ENCODE data around the gene HNF1A.

Gene HNF1A

GRCh38 chr12:120997448-120997847, 19.1 kb downstream of the HNF1A start:
- no peak overlapping the region for H3K4me3 ChIP-seq (ENCODE audit: low read depth, low read length)
- TF ChIP-seq CTCF (IDR thresholded peaks at IDR 0.05; ENCODE audit: borderline replicate concordance, insufficient read depth, low read depth, low read length): no peak

GRCh38 chr12:120998435-120998834, 20.1 kb downstream of the HNF1A start:
- no peak for TF ChIP-seq CTCF (IDR thresholded peaks at IDR 0.05; ENCODE audit: borderline replicate concordance, insufficient read depth, low read depth, low read length)
- H3K4me3 ChIP-seq (ENCODE audit: low read depth, low read length): no peak overlapping the region

GRCh38 chr12:120999191-121000120, 21.1 kb downstream of the HNF1A start:
- H3K4me3 ChIP-seq (ENCODE audit: low read depth, low read length): no peak overlapping the region
- TF ChIP-seq CTCF (IDR thresholded peaks at IDR 0.05; ENCODE audit: borderline replicate concordance, insufficient read depth, low read depth, low read length): no peak

- no peak overlapping the region for H3K4me3 ChIP-seq (ENCODE audit: low read depth, low read length)
- no peak for TF ChIP-seq CTCF (IDR thresholded peaks at IDR 0.05; ENCODE audit: borderline replicate concordance, insufficient read depth, low read depth, low read length)
Measured at GRCh38 chr12:121000530-121000929, 22.2 kb downstream of the HNF1A start.

- no peak overlapping the region for H3K4me3 ChIP-seq (ENCODE audit: low read depth, low read length)
- no peak for TF ChIP-seq CTCF (IDR thresholded peaks at IDR 0.05; ENCODE audit: borderline replicate concordance, insufficient read depth, low read depth, low read length)
Measured at GRCh38 chr12:121001060-121001459, 22.7 kb downstream of the HNF1A start.

GRCh38 chr12:121001841-121002483, 23.6 kb downstream of the HNF1A start:
- TF ChIP-seq CTCF (IDR thresholded peaks at IDR 0.05; ENCODE audit: borderline replicate concordance, insufficient read depth, low read depth, low read length): no peak
- H3K4me3 ChIP-seq (ENCODE audit: low read depth, low read length): no peak overlapping the region

Measured in GM12875 (cell line).